Measurements from ENCODE around the gene MYO5B.

DNA sequence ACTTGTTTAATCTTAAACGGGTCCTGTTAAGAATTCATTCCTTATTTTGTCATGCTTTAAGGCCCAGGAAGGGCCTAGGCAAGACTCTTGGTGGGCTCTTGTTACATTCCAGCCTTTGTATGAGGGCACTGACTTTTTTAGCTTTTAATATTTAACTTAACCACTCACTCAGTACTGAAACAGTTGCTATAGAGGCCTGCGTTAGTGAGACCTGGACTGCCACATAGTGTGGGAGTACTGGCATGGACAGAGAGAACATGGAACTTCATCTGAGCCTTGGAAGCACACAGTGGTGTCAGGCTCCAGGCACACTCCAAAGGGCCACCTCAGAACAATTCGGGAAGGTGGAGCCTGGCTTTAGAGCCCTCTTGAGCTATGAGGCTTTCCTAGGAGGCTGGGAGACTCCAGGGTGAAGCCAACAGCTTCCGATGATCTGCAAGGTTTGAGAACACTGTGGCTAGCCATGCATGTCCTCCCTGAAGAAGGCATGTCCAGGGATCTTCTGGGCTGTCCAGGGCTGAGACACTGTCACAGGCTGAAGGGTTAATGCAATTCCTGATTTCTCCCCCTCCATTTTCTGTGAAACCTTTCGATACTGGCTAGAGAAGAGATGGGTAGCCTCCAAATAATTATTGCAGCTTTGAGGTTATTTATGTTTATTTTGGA lies 226.2 kb downstream of the MYO5B start:
- no peak for TF ChIP-seq GATA2 (IDR thresholded peaks at IDR 0.05; ENCODE audit: low read depth, low read length)
- TF ChIP-seq GATA3 (IDR thresholded peaks at IDR 0.05; ENCODE audit: low read depth, low read length) = no peak

Measured in SH-SY5Y (cell line).